Cardiac fibroblast (primary cell): Measurements from ENCODE around the gene POLR3H.

Experiments
- DNase-seq, 2 donors: peaks; one replicate each; pipeline versions ENCODE4 v3.0.0 to v3.0.0-alpha.2; 2010; ENCODE audit warnings: low read depth in 2 of 2
- H3K4me3 ChIP-seq, 2 donors: replicated peaks in 1 of 2; 1 replicate in 1 of 2; 2 replicates in 1 of 2; pipeline ENCODE4 v1.5.1; 2011; ENCODE audit warnings: low read depth in 2 of 2, low read length in 2 of 2, mild to moderate bottlenecking in 2 of 2, moderate library complexity in 1 of 2
- TF ChIP-seq, protein P1 (sequence below): IDR thresholded peaks from one replicate; pipeline ENCODE4 v1.5.1; 2011; ENCODE audit warnings: low read depth, mild to moderate bottlenecking, low read length, inconsistent platforms

POLR3H gene

DNA sequence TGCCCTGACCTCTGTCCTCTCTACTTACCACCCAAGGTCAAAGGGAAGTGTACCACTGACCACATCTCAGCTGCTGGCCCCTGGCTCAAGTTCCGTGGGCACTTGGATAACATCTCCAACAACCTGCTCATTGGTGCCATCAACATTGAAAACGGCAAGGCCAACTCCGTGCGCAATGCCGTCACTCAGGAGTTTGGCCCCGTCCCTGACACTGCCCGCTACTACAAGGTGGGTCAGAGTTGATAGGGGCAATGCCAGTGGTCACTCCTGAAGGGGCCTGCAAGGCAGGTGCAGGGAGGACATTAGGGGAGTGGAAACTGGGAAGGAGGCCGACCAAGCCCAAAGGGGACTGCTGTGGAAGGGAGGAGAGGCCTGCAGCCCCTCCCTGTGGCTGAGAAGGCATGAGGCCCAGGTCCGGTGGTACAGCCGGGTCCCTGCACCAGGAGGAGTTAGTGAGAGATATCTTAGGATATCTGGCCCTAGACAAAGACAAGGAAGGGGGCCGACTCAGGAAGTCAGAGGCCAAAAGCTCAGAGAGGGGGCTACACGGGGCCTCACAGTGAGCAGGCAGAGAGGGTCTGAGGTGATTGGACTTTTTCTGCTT lies 17.9 kb downstream of the POLR3H start:
- no peak overlapping the region for H3K4me3 ChIP-seq
- TF ChIP-seq, protein P1, sequence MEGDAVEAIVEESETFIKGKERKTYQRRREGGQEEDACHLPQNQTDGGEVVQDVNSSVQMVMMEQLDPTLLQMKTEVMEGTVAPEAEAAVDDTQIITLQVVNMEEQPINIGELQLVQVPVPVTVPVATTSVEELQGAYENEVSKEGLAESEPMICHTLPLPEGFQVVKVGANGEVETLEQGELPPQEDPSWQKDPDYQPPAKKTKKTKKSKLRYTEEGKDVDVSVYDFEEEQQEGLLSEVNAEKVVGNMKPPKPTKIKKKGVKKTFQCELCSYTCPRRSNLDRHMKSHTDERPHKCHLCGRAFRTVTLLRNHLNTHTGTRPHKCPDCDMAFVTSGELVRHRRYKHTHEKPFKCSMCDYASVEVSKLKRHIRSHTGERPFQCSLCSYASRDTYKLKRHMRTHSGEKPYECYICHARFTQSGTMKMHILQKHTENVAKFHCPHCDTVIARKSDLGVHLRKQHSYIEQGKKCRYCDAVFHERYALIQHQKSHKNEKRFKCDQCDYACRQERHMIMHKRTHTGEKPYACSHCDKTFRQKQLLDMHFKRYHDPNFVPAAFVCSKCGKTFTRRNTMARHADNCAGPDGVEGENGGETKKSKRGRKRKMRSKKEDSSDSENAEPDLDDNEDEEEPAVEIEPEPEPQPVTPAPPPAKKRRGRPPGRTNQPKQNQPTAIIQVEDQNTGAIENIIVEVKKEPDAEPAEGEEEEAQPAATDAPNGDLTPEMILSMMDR, result no peak
- DNase-seq, result no peak

DNA sequence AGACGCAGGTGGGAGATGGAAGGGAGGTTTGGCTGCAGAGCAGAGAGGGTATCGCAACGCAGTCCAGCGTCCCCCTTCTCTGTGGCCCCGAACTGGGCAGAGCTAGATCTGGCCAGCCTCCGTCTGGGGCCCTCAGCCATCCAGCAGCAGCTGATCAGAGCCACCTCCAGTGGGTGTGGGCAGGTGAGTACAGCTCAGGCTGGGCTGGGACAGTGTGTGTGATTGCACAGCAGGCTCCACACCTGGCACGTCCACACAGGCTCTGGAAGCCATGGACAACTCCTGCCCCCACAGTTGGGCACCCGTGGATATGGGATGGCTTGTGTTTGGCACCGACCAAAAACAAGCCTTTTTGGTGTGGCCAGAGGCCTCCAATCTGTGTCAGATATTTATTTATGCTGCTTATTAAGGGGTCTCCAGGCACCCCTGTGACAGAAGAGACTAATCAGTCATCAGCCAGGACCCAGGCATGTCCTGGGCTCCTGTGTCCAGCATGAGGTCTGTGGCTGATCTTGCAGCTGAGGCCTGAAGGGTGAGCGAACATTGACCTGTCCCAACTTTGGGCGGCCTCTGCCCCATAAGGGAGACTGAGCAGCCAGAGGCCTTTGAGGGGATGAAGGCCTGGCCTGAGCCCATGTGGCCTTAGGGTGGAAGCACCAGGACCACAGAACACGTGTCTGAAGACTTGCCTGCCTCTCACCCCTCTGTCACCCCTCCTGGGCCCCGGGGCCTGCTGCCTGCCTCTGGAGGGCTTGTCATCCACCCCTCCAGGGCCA lies 18.6 kb downstream of the POLR3H start:
- TF ChIP-seq, protein P1, result no peak
- no peak for DNase-seq
- no peak overlapping the region for H3K4me3 ChIP-seq

DNA sequence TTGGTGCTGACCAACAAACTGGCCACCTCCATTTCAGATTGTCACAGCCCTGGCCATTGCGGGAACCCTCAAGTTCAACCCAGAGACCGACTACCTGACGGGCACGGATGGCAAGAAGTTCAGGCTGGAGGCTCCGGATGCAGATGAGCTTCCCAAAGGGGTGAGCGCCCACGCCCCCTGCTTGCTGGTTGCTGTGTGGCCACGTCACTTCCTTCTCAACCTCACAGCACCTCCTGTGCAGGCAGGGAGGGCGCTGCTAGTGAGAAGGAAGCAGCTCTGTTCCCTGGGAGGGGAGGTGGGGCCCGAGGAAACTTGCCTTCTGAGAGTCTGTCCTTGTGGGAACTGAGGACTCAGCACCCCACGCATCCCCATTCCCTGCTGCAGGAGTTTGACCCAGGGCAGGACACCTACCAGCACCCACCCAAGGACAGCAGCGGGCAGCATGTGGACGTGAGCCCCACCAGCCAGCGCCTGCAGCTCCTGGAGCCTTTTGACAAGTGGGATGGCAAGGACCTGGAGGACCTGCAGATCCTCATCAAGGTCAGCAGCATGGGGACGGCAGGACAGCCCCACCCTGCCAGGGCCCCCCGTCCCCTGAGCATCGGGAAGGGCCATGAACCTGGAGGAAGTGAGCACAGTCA lies 19.3 kb downstream of the POLR3H start:
- H3K4me3 ChIP-seq, result no peak overlapping the region
- TF ChIP-seq, protein P1, result no peak
- peak in 1 of 2 donors; percentile 33 for DNase-seq

DNA sequence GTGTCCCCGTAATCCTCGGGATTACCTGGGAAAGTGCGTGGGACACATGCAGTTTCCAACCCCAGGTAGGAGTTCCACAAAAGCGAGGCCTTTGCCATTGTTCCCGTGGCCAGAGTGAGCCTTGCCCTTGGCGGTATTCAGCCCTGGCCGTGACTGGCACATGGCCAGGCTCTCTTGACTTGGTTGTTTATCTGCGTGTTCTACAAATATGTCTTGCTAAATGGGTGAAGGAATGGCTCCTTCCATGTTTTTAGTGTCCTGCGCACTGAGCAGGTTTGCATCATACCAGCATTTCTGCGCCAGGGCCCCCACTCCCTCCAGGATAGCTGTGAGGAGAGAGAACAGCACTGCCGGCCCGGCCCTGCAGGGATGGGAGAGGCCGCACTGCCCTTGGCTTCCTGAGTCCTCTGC lies 20.0 kb downstream of the POLR3H start:
- DNase-seq, result peak; percentile 46 to 66
- H3K4me3 ChIP-seq, result no peak overlapping the region
- TF ChIP-seq, protein P1, result no peak

DNA sequence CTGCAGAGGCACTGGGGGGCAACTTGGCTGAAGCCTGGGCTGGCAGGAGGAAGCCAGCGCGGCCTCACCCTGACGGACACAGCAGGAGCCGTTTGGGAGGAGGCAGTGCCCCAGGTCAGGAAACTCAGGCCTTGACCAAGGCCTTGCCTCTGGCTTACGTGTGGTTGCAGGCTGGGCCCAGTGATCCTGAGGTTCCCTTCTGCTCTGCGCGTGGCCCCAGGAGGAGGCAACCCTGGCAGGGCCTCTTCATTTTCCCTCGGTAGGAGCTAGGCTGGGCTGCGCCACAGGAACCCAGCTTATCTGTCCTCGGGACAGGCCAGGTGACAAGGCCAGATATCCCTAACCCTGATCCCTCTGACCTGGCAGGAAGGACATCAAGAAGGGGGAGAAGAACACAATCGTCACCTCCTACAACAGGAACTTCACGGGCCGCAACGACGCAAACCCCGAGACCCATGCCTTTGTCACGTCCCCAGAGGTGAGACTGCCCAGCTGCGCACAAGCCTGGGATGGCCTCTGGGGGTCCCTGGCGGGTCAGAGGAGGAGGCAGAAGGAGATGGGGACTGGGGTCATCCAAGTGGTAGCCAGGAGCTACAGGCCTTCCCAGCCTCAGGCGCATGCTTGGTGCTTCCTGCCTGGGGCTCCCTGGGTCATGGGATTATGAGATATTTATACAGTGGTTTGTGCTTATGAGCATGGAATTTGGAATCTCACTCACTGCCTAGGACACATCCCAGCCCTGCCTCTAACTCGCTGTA lies 20.6 kb downstream of the POLR3H start:
- TF ChIP-seq, protein P1, result no peak
- H3K4me3 ChIP-seq, result no peak overlapping the region
- DNase-seq, result peak; percentile 46 to 68

DNA sequence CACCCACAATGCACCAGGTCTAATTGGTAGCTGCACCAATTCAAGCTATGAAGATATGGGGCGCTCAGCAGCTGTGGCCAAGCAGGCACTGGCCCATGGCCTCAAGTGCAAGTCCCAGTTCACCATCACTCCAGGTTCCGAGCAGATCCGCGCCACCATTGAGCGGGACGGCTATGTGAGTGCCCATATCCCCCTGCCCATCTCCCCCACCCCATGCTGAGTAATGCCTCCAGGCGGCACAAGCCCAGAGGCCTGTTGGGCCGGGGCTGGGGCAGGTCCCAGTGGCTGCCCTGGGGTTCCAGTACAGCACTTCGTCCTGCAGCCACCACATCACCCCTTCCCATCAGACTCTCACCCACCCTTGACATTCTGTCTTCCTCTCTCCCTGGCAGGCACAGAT lies 21.5 kb downstream of the POLR3H start:
- no peak overlapping the region for H3K4me3 ChIP-seq
- no peak for DNase-seq
- TF ChIP-seq, protein P1, result no peak
